NB4 (cell line): ENCODE data around the gene GATA5.

Source experiments
- DNase-seq: peaks from one replicate; pipeline ENCODE4 v3.0.0; 2010; ENCODE audit warnings: low read depth
- H3K4me3 ChIP-seq: one replicate; pipeline ENCODE4 v1.5.1; 2011; ENCODE audit warnings: mild to moderate bottlenecking, low read depth, low read length, moderate library complexity
- CTCF ChIP-seq: IDR thresholded peaks from one replicate; pipeline ENCODE4 v1.5.1; 2012; ENCODE audit warnings: low read depth, low read length
- MAX ChIP-seq: IDR thresholded peaks from 2 replicates; pipeline ENCODE4 v1.6.1; 2011; ENCODE audit warnings: low read depth, low read length
- MYC ChIP-seq: IDR thresholded peaks from 2 replicates; pipeline ENCODE4 v1.6.1; 2011; ENCODE audit warnings: low read depth, low read length
- POLR2A ChIP-seq: IDR thresholded peaks from 2 replicates; pipeline ENCODE4 v1.6.1; 2011; ENCODE audit warnings: mild to moderate bottlenecking; ENCODE audit not compliant: insufficient read length; ENCODE audit errors: extremely low read depth

Gene GATA5

GRCh38 chr20:62459488-62459887, 16.3 kb downstream of the GATA5 start:
- no peak for DNase-seq
- H3K4me3 ChIP-seq, result no peak overlapping the region
- no peak for TF ChIP-seq MYC

GRCh38 chr20:62458275-62459251, 17.2 kb downstream of the GATA5 start:
- no peak for DNase-seq
- no peak for TF ChIP-seq MAX
- H3K4me3 ChIP-seq, result no peak overlapping the region

GRCh38 chr20:62457831-62458230, 18.0 kb downstream of the GATA5 start:
- DNase-seq, result no peak
- H3K4me3 ChIP-seq, result no peak overlapping the region
- TF ChIP-seq MAX, result no peak
- no peak for TF ChIP-seq MYC
- no peak for TF ChIP-seq CTCF
- no peak for TF ChIP-seq POLR2A

- no peak for TF ChIP-seq CTCF
- TF ChIP-seq POLR2A, result no peak
- no peak for TF ChIP-seq MYC
- no peak for TF ChIP-seq MAX
- DNase-seq, result no peak
- H3K4me3 ChIP-seq, result no peak overlapping the region
These were observed 18.7 kb downstream of the GATA5 start for GRCh38 chr20:62457098-62457497.

- TF ChIP-seq CTCF (no peak), MYC (no peak), MAX (no peak), POLR2A (no peak)
- DNase-seq, result no peak
- no peak overlapping the region for H3K4me3 ChIP-seq
These were observed 19.9 kb downstream of the GATA5 start for GRCh38 chr20:62455929-62456328.

- no peak for DNase-seq
- no peak for TF ChIP-seq CTCF
- TF ChIP-seq MYC, result no peak
- TF ChIP-seq MAX, result no peak
- no peak for TF ChIP-seq POLR2A
These were observed 20.7 kb downstream of the GATA5 start for GRCh38 chr20:62454904-62455636.

More at GRCh38 chr20:62454904-62455636, 20.7 kb downstream of the GATA5 start:
- H3K4me3 ChIP-seq, result no peak overlapping the region
